Ammon's horn (tissue), 1 donor: Measurements from ENCODE around the gene PPP1R36.
A peak's percentile ranks its signal among the peaks of the same experiment; 100 is the strongest.
"Not testable (repeated sequence)": the region's sequence is repeated elsewhere in the genome, so short reads cannot be mapped to it uniquely, and the experiment has no call there.

Experiments
- DNase-seq: peaks from one replicate; pipeline ENCODE4 v3.0.0-alpha.2; 2016; ENCODE audit warnings: low spot score

Gene PPP1R36

GRCh38 chr14:64549791-64550620 is at the start of gene PPP1R36:
PPP1R36 (plus strand) TSS chr14:64549961; CDS start chr14:64549998, 37 bp downstream.
- no peak for DNase-seq

GRCh38 chr14:64500088-64500487 is 49.7 kb upstream of the PPP1R36 start:
- DNase-seq = no peak

GRCh38 chr14:64501411-64502171 is 48.2 kb upstream of the PPP1R36 start:
- DNase-seq = no peak

DNA sequence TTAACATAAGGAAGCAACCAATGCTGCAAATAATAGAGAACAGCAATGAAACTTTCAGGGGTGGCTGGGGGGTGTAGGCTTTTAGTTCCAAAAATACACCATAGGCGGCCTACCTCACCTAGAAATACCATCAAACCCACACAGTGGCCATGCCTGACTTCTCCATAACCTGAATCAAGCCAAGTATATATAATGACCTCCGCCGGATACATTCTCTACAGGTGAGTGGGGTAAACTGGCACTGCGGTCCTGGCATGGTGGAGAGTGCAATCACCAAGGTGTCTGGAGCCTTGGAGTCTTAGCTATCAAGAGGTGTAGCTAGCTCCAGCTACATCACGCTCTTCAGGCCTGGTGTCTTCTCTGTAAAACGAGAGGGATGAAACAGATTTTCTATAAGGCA is 47.3 kb upstream of the PPP1R36 start:
- no peak for DNase-seq

- no peak for DNase-seq
Observed at GRCh38 chr14:64502887-64503433, 46.8 kb upstream of the PPP1R36 start.

DNA sequence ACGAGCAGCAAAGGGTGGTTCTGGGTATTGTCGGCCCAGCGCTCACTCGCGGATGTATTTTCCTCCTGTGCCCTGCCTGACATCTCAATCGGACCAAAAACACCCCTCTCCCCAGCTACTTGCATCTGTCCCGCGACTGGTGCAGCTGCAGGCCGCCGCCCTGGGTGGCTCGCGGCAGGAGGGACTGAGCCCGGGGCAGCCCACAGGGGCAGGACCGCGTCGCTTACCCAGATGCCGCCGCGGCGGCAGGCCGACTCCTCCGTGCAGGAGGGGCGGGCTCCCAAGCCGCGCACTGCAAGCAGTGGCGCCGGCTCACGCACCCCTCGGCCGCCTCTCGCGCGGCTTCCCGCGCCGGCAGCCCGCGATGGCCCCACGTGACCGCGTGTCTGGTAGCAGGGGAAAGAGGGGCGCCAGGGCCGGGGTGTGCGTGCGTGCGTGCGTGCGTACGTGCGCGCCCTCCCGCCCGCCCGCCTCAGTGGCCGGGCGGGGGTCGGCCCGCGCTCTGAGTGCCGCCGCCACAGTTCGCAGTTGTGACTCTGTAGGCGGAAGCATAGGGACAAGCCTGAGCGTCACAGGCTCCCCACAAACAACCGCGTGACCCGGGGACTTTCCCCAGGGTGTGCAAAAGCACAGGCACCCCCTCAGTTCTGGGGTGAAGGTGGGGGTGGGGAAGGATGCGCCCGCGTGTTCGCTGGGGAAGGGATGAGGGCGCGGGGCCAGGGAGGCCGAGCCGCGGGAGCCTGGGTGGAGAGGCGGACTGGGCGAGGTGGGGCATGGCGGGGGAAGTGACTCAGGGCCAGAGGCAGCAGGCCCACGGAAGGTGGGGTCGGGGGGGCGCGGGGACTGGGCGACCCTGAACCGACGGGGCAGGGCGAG is 46.1 kb upstream of the PPP1R36 start, which contains the start of gene ZBTB25:
Gene ZBTB25, minus strand, starts transcription at position 405 of the 876 bp plus-strand sequence. CDS start 13,305 bp downstream, outside the sequence.
- peak; percentile 93 for DNase-seq

DNA sequence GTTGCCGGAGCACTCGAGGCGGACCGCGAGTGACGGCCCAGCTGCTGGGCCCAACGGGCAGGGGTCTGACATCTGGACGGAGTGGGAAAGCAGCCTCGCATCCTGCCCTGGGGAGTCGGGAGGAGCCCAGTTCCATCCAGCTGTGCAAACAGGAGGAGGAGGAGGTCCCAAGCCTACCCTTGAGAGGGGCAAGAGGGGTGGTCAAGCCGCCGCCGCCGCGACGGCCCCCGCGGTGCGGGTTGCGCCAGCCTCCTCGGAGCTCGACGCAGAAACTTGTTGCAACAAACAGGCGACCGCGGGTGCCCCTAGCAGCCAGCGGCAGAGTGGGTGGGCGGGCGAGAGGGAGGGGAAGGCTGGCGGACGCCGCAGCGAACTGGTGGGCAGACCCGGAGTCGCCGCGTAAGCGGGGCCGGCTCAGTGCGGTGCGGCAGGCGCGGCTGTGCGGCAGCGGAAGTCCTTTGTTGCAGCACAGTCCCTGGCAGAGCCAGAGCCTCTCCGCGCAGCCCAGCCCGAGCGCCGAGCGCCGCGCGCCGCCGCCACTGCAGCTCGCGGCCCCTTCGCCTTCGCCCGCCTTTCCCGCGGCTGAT is 45.4 kb upstream of the PPP1R36 start, which contains the start of gene ZBTB1:
Gene ZBTB1, plus strand, starts transcription at position 461 of the 587 bp plus-strand sequence. CDS start 16,735 bp downstream, outside the sequence.
- peak; percentile 81 for DNase-seq

GRCh38 chr14:64504897-64505794 is 44.6 kb upstream of the PPP1R36 start:
- peak; percentile 94 for DNase-seq

DNA sequence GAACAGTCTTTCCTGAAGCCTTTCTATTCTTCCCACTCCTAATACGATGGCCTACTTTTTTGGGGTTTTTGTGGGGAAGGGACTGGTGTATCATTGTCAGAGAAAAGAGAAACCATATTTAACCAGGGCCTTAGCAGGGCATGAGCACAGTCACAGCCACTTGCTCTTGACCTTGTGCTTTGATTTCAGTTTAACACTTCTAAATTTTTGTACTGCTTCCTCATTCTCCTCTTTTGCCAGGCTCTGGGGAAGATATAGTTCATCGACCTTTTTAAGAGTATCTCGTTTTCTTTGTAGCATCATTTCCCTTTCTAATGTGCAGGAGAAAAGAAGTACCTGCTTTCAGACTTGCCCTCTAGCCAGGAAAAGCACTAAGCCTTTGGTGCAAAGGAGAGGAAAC is 43.0 kb upstream of the PPP1R36 start:
- DNase-seq = no peak

- no peak for DNase-seq
Observed at GRCh38 chr14:64507376-64508156, 42.2 kb upstream of the PPP1R36 start.

GRCh38 chr14:64508215-64508776 is 41.5 kb upstream of the PPP1R36 start:
- no peak for DNase-seq

- DNase-seq = no peak
Observed at GRCh38 chr14:64509036-64509435, 40.7 kb upstream of the PPP1R36 start.

GRCh38 chr14:64510825-64511671 is 38.7 kb upstream of the PPP1R36 start:
- peak; percentile 88 for DNase-seq

GRCh38 chr14:64513271-64513670 is 36.5 kb upstream of the PPP1R36 start:
- DNase-seq = no peak

GRCh38 chr14:64515053-64515452 is 34.7 kb upstream of the PPP1R36 start:
- no peak for DNase-seq

- DNase-seq = no peak
Observed at GRCh38 chr14:64516969-64517368, 32.8 kb upstream of the PPP1R36 start.

DNA sequence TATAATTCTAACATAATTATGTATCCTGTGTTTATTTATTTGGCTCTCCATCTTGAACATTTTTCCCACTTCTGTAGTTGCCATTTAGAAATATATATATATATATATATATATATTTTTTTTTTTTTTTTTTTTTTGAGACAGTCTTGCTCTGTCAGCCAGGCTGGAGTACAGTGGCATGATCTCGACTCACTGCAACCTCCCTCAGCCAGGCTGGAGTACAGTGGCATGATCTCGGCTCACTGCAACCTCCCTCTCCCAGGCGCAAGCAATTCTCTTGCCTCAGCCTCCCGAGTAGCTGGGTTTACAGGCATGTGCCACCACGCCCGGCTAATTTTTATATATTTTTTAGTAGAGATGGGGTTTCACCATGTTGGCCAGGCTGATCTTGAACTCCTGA is 32.1 kb upstream of the PPP1R36 start:
- not testable (repeated sequence) for DNase-seq

DNA sequence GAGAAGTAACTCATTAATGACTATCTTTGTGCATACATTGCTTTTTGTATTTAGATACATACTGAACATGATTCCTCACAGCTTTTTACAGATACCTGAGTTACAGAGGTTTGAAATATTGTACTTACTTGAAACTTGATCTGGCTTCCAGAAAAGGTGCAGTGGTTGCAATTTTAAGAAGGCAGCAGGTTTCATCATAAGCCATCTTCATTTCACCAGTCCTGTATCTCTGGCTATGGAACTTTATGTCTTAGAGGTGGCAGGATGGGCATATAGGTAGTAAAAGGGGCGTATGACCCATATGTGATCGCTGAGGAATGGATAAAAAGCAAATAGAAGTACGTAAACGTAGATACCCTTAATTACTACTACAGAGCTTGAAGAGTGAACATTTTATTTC is 31.5 kb upstream of the PPP1R36 start:
- no peak for DNase-seq
